Tibial artery (tissue), 4 donors: ENCODE measurements around the gene MOB3A.

Experiments
- DNase-seq, 2 donors: peaks; one replicate each; pipeline ENCODE4 v3.0.0-alpha.2; 2019
- H3K27ac ChIP-seq, 2 donors: fragments of 200-600 bp; sonication (generic) in 1 of 2; 1 replicate in 1 of 2; 2 replicates in 1 of 2; pipeline ENCODE4 v1.5.1; 2018 to 2019; ENCODE audit warnings: mild to moderate bottlenecking in 1 of 2
- H3K27me3 ChIP-seq, 2 donors: fragments of 200-600 bp; sonication (generic) in 1 of 2; one replicate each; pipeline versions ENCODE4 v1.5.1 to v1.6.0; 2016 to 2019
- H3K36me3 ChIP-seq, 3 donors: fragments of 200-600 bp; sonication (generic) in 2 of 3; one replicate each; pipeline ENCODE4 v1.5.1; 2016 to 2019; ENCODE audit warnings: mild to moderate bottlenecking in 2 of 3
- H3K4me1 ChIP-seq, 4 donors: fragments of 200-600 bp; sonication (generic) in 2 of 4; 1 replicate in 3 of 4; 2 replicates in 1 of 4; pipeline ENCODE4 v1.5.1; 2016 to 2019
- H3K4me3 ChIP-seq, 2 donors: fragments of 200-600 bp; sonication (generic) in 1 of 2; 1 replicate in 1 of 2; 2 replicates in 1 of 2; pipeline ENCODE4 v1.5.1; 2018 to 2019; ENCODE audit warnings: mild to moderate bottlenecking in 2 of 2
- H3K9me3 ChIP-seq, 3 donors: fragments of 200-600 bp; sonication (generic) in 1 of 3; one replicate each; pipeline ENCODE4 v1.5.1; 2016 to 2019
- CTCF ChIP-seq, 2 experiments: fragments of 200-600 bp in 1 of 2; fragments of 450-650 bp in 1 of 2; IDR thresholded peaks; one replicate each; pipeline ENCODE4 v1.5.1; 2017 to 2019; ENCODE audit warnings: antibody characterized with exemption in 2 of 2, mild to moderate bottlenecking in 1 of 2, moderate library complexity in 1 of 2
- intact Hi-C: fragments of 100-400 bp; cut with DNase I; formaldehyde crosslinking; loops from one replicate; pipeline ENCODE4 v1.15.0; 2023; ENCODE audit warnings: low total_unique reads

MOB3A gene

GRCh38 chr19:2043961-2044708, 52.0 kb downstream of the MOB3A start:
- no peak for DNase-seq
- Histone ChIP-seq H3K27me3 (no peaks in the 10 kb centered on the region), H3K36me3 (peaks cover 49 to 85% (median 65%) of the 10 kb centered on the region in 3 donors), H3K27ac (peak overlapping the region in 1 of 2 donors; percentile 81), H3K9me3 (no peaks in the 10 kb centered on the region), H3K4me1 (peaks cover 16 to 84% (median 78%) of the 10 kb centered on the region in 4 donors), H3K4me3 (no peak overlapping the region)
- TF ChIP-seq CTCF (IDR thresholded peaks at IDR 0.05) = no peak
- intact Hi-C loops = no loop called here

GRCh38 chr19:2043251-2043641, 52.9 kb downstream of the MOB3A start:
- Histone ChIP-seq H3K27me3 (no peaks in the 10 kb centered on the region), H3K27ac (peak overlapping the region; percentile 81 to 86), H3K9me3 (no peaks in the 10 kb centered on the region), H3K4me1 (peaks cover 9 to 75% (median 69%) of the 10 kb centered on the region in 4 donors), H3K4me3 (no peak overlapping the region), H3K36me3 (peaks cover 56 to 85% (median 67%) of the 10 kb centered on the region in 3 donors)
- intact Hi-C loops = no loop called here
- TF ChIP-seq CTCF (IDR thresholded peaks at IDR 0.05) = no peak
- DNase-seq = no peak

DNA sequence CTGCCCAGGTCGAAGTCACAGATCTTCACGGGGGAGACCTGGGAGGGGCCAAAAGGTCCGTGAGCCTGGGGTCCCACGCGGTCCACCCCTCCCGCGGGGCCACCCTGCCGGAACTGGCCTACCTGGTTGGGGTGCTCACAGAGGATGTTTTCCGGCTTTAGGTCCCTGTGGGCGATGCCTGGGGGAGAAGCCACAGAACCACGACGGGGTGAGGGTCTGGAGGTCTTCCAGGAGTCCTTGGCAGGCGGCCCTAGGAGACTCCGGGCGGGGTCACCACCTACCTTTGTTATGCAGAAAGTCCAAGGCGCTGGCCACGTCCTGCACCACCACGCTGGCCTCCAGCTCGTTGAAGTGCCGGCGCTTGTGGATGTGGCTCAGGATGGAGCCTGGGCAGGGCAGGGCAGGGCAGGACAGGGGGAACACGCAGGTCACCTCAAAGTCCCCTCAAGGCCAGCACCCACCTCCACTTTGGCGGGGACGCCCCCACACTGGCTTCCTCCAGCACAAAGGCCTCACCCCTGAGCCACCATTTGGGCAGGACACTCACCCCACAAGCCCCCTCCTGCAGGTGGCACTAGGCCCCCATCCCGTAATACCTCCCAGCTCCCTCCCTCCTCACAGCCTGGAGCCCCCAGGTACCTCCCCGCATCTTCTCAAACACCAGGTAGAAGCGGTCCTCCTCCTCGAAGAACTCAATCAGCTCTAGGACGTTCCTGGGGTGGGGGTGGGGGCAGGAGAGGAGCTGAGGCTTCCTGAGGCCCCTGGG, 53.5 kb downstream of the MOB3A start:
- no peak for TF ChIP-seq CTCF (IDR thresholded peaks at IDR 0.05)
- peaks cover 6 to 70% (median 63%) of the 10 kb centered on the region in 4 donors for H3K4me1 ChIP-seq
- intact Hi-C loops = no loop called here
- H3K9me3 ChIP-seq = no peaks in the 10 kb centered on the region
- H3K27ac ChIP-seq = peak overlapping the region; percentile 81 to 86
- no peaks in the 10 kb centered on the region for H3K27me3 ChIP-seq
- H3K4me3 ChIP-seq = peak overlapping the region; percentile 34 to 41
- DNase-seq = no peak
- peaks cover 56 to 89% (median 69%) of the 10 kb centered on the region in 3 donors for H3K36me3 ChIP-seq

- Histone ChIP-seq H3K27ac (peak overlapping the region; percentile 81 to 86), H3K36me3 (peaks cover 56 to 87% (median 67%) of the 10 kb centered on the region in 3 donors), H3K9me3 (no peaks in the 10 kb centered on the region), H3K27me3 (no peaks in the 10 kb centered on the region), H3K4me1 (peaks cover 6 to 62% (median 55%) of the 10 kb centered on the region in 4 donors), H3K4me3 (peak overlapping the region; percentile 40 to 41)
- intact Hi-C loops = no loop called here
- TF ChIP-seq CTCF (IDR thresholded peaks at IDR 0.05) = no peak
- peak; percentile 96 to 99 for DNase-seq
Observed at GRCh38 chr19:2041683-2042484, 54.2 kb downstream of the MOB3A start.

DNA sequence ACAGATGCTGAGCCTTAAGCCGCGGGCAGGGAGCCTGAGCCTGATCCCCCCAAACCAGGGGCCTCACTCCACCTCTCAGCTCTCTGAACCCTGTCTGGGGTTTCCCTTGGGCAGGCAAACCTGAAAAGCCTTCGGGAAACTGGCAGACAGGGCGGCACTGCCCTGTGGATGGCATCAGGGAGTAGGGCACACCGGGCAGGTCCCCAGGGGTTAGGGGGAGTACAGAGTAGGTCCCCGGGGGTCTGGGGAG, 54.8 kb downstream of the MOB3A start:
- intact Hi-C loops = no loop called here
- peaks cover 55 to 81% (median 62%) of the 10 kb centered on the region in 3 donors for H3K36me3 ChIP-seq
- DNase-seq = no peak
- peak overlapping the region; percentile 81 to 86 for H3K27ac ChIP-seq
- H3K4me3 ChIP-seq = peak overlapping the region; percentile 40 to 41
- H3K9me3 ChIP-seq = no peaks in the 10 kb centered on the region
- peaks cover 6 to 56% (median 50%) of the 10 kb centered on the region in 4 donors for H3K4me1 ChIP-seq
- no peak for TF ChIP-seq CTCF (IDR thresholded peaks at IDR 0.05)
- H3K27me3 ChIP-seq = no peaks in the 10 kb centered on the region
